Middle frontal gyrus (tissue), 1 donor: Measurements from ENCODE around the gene TBC1D22B.
A peak's percentile ranks its signal among the peaks of the same experiment; 100 is the strongest.
"Not testable (repeated sequence)": the region's sequence is repeated elsewhere in the genome, so short reads cannot be mapped to it uniquely, and the experiment has no call there.

Experiments used
- DNase-seq: peaks from one replicate; pipeline ENCODE4 v3.0.0-alpha.2; 2015; ENCODE audit warnings: low spot score; ENCODE audit errors: extremely low spot score

The TBC1D22B gene

DNA sequence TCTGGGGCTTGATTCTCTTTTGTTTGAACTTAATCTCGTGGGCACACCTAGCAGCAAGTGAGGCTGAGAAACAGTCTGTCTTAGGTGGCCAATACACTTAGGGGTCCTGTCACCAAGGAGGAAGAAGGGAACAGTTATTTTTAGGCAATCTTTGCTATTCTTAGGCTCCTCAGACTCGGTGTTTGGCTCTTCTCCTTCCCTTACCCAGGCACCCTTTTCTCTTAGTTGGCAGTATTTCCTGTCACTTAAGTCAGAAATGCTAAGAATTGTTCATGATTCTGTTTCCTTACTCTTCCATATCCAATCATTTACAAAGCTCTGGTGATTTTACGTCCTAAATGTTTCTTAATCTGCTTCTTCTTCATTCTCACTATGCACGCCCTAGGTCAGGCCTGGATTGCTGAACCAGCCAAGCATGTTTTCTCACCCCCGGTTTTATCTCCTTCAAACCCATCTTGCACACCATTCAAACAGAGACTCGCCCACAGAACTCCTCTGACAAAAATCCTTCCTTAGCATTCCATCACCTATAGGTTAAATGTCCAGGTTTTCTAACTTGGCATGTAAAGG, 45.6 kb downstream of the TBC1D22B start:
- DNase-seq = no peak

DNA sequence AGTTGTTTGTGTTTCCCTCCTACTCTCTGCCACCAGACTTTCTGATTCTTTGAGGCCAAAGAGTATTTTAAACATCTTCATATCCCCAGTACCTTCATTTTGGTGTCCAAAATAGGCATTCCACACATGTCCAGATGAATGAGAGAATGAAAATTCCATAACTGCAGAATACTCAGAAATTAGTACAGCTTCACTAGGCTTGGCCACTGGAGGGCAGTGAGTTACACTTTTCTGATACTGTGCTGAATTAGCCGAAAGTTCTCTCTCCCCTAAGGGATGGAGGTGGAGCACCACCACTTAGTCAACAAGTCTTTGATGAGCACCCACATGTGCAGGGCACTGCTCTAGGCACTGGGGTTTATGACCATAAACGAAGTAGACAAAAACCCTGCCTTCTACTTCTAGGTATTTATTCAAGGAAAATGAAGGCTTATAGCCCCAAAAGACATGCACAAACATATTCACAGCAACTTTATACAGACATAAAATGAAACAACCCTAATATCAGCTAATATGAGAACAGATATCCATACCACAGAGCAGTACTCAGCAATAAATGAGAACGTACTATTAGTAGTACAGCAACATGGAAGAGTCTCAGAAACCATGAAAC, 46.4 kb downstream of the TBC1D22B start:
- peak; percentile 36 for DNase-seq

DNA sequence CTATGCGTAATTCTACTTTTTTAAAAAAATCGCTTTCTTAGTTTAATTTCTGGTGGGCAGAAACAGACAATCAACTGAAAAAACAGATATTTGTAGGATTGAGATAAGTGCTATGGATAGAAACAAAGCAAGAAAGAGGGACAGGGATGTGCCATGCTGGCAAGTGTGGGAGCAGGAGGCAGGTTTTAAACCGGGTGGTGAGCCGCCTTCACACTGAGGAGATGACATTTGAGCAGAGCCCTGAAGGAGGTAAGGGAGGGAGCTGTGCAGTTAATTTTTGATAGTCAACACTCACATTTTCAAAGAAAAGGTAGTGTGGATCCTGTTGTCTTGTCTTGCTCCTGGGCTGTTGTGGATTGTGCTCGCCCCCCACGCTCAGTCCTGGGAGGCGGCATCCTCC, 47.2 kb downstream of the TBC1D22B start:
- DNase-seq = no peak

DNA sequence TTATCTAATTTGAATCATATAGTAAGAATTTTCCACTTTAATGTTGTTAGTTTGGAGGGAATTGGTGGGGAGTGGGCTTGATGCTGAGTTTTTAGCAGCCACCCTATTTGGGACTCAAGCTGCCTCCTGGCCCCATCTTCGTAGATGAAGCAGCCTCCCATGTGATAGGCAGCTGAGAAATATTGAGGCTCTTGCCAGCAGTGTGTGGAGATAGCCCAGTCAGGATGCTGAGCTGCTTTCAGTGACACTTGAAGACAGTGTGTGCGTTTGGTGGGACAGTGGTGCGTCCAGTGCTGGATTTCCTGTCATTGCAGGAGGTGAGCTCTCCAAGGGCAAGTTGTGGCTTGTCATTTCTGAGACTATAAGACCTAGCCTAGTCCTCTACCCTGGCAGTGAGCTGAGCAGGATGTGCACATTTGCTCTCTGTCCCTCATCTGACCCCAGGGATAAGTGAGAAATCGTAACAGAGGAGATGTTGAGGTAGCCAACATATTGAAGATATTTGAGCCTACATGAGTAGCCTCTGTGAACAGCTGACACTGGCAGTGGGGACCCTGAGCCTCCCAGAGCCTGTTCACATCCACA, 48.4 kb downstream of the TBC1D22B start:
- no peak for DNase-seq

DNA sequence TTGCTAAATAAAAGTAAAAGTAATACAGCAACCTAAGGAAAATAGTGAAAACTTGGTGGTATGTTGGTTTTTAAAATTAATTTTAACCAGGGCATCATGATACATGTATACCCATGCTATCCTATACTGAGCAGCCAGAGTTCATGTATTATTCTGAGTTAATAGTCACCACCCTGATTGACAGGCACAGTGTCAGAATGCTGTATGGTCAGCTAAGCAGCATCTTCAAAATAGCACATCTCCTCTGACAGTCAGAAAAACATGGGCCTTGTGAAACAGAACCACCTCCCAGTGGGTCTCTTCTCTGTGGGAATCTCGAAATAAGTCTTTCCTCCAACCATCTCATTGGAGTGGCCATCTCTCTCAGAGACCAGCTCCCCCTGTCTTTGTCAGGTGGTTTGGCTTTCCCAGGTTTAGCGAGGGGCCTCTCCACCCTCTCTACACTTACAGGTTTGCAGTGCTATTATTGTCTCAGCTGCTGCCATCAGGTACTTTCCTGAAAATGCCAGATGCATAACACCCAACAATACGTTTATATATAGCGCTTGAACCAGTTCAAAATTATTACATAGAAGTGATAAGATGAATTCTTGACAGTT, 49.2 kb downstream of the TBC1D22B start:
- no peak for DNase-seq

DNA sequence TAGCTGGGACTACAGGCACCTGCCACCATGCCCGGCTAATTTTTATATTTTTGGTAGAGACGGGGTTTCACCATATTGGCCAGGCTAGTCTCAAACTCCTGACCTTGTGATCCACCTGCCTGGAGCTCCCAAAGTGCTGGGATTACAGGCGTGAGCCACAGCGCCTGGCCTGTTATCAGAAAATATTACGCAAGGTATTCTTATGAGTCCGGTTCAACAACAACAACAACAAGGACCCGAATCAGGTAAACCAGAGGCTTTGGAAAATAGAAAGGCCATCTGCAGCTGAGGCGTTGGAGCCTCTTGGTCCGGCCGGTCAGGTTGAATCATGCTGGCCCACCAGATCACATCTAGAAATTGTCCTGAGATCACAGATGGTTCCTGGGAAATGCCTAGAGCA, 49.9 kb downstream of the TBC1D22B start:
- not testable (repeated sequence) for DNase-seq

DNA sequence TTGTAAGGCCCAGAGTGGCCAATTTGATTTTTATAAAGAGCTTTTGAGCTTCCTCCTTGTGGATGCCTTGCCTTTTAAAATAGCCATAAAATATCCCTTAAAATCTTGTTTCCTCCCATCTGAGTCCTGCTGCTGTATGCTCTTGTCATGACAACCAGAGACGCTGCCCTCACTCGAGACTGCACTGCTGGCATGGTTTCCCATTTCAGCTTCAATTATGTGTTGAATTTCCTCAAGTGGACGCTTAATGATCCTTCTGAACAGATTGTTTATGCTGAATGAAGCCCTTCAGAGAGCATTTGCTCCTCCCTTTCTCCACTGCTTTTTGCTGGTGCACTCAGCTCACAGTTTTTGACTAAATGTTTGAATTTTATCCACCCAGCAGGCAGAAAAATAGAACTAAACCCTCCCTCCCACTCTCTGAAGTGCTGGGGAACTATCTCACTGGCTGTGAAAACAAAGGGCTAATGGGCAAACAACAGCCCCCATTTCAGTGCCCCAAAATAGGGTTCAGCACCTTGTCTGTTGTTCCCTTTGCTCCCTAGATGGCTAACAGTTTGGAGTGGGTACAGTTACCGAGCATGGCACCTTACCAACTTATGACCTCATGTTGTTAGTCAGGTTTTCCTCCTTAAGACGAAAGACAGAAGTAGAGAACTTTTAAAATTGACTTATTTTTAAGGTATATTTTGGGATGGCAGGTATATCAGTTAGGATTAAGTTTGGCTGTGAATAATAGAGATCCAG, 50.7 kb downstream of the TBC1D22B start:
- DNase-seq = no peak

DNA sequence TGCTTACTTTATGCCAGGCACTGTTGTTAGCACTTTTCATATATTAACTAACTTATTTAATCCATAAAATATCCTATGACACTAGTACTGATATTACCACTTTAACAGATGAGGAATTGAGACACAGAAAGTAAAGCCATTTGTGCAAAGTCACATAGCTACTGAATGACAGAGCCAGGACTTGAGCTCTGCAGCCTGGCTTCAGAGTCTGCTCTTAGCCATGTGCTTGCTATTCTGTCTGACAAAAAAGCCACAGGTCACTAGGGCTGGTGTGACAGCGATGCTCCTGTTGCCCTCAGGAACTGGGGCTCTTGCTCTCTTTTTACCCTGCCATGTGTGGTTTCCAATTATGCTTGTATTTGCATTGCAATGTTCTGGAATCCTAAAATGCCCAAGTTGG, 51.5 kb downstream of the TBC1D22B start:
- no peak for DNase-seq

DNA sequence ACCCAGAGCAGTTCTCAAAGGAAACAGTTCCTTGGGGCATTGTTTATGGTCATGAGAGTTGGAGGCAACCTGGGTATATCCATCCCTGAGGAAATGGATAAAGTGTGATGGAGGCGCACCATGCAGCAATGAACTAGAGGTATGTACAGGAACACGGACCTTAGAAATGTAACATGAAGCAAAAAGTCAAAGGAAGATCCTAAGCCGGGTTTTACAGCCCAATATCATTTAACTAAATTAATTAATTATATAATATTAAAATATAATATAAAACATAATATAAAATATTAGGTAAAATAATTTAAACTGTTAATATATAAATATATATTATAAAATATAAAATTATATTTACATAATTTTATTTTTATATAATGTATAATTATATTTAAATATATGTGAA, 52.1 kb downstream of the TBC1D22B start:
- no peak for DNase-seq

DNA sequence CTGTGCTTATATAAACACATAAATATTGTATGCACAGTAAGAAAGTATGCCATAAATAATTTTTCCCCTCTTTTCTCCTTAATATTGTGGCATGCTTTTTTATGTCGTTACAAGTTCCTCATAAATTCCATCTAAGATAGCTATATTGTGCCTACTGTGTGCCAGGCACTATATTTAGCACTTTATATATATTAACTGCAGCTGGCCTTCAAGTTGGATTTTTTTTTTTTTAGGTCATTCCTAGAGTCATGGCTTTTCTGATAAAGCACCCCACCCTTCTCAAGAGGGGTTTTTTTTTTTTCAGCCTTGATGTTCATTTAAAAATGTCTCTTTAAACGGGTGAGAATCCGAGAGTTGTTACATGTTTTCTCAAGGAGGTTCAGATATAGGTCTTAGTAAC, 53.4 kb downstream of the TBC1D22B start:
- DNase-seq = no peak

DNA sequence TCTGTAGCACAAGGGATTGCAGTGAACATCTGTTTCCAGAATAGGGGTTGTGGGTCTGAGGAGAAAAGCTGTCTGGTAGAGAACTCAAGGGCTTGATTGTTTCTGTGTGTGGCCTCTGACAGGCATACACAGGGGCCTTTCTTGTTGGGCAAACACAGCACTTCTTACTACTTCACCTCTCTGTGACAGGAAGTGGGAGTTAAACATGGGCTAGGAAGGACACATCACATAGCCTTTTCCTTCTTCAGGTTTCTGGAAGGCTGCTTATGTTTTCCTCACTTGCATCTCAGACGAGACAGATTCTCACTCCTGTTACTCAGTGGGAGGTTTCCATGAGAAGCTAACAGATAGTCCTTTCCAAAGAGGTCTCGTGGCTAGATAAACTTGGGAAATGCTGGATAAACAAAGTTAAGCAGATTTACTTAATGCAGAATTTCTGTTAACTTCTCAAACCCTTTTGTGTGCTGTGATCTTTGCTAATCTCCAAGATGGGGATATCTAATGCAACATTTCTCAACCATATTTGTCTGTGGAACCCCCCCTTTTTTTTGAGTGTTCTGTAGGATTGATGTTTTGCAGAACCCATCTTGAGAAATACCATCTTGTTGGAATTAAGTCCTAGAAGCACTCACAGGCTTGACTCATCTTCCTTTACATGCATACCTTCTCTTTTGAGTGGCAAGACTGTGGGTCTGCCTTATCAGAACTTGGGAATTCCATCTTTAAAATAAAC, 54.3 kb downstream of the TBC1D22B start:
- no peak for DNase-seq

DNA sequence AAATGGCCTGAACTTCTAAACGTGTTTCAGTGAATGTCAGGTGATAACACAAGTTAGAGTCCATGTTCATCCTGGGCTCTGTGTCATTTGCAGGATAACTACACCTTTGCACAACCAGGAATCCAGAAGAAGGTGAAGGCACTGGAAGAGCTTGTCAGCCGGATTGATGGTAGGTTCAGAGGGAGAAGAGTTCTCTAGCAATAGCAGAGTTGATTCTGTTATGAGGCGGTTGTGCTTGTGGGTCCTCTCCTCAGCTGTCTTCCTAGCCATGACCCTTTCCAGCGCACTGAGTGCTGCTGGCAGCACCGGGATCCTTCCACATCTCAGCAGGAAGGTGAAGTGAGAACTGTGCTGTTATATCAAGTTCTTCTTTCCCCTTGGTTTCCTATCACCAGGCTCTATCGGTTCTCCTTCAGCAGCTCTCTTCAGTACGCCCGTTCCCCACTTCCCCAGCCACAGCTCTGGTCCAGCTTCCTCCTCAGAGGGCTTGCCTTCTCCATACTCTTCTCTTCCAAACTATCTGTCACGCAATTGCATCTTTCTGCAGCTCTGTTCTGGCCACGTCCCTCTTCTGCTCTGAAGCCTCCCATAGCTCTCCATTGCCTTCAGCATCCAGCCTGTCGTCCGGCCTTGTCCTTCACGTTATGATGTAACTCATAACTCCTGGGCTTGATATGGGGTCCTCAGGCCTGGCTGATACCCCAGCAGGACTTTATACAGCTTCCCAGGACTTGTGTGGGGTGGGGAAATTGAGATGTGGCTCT, 56.3 kb downstream of the TBC1D22B start:
- DNase-seq = no peak

DNA sequence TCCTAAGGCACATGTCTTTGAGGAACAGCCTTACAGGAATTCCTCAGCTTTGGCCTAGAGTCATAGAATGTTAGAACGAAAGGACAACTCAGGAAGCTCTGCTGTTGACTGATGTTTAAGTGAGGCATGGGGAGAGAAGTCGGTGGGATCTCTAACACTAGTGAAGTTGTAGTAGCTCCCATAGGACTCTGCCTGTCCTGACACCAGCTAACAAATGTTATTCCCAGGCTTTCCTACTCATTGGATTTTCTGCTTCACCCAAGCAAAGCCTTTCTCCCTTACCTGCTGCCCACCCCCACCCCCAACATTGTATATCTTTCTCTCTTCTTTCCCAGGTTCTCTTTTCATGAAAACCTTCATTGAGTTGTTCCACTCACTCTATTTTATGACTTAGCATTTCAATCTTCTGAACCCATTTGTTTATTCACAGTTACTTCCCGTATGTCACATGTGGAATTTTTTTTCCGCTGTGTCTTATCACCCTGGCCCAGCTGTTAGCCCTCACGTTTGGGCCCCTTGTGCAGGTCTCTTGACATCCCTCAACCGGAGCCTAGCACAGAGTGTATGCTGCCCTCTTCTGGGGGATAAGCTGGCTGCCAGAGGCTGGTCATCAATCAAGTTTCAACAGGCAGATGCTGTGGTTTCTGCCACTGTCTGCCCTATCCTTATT, 57.0 kb downstream of the TBC1D22B start:
- DNase-seq = no peak

DNA sequence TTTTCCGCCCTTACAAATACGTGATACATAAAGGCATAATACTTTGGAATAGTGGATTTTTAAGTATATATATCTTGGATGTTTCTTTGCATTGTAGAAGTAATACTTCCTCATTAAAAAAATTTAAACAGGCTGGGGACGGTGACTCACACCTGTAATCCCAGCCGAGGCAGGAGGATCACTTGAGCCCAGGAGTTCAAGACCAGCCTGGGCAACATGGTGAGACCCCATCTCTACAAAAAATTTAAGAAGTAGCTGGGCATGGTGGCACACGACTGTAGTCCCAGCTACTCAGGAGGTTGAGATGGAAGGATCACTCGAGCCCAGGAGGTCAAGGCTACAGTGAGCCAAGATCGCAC, 57.6 kb downstream of the TBC1D22B start:
- DNase-seq = no peak

DNA sequence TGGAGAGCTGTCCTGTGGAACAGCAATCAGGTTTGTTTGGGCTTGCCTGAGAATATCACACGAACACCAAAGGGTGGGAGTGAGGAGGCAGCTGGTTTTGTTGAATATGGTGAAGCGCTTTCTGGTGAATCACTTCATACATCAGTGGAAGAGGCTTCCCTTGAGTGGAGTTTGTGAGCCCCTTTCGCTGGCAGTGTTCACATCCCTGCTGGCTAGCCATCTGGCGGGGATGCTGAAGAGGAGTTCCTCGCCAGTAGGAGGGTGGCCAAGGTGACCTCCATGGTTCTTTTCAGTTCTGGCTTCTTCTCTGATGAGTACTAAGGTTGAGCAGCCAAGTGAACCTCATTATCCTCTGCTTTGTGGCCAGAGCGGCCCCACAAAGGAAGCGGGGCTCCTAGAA, 58.5 kb downstream of the TBC1D22B start:
- DNase-seq = no peak

DNA sequence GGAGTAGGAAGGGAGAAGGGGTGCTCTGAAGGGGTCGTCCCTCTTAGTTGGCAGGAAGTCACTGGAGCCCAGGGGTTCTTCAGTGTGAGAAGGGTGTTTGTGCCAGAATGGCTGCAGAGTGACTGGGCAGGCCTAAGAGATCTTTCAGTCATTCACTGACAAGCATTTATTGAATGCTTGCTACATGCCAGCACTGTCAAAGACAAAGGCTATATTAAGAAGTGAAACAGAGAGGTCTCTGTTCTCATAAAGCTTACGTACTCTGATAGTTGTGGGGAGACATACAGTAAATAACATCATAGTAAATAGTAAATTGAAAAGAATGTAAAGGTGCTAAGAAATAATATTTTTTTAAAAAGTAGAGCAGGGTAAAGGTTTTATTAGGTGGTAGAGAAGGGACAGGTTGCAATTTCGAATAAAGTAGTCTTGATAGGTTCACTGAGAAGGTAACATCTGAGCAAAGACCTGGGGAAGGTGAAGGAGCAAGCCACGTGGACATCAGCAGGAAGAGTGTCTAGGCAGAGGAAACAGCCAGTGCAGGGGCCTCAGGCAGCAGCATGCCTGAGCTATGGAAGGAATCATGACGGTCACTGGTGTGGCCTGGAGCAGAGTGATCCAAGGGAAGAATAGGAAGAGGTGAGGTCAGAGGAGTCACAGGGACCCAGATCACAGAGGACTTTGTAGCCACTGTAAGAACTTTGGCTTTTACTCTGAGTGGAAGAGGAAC, 59.9 kb downstream of the TBC1D22B start:
- no peak for DNase-seq

DNA sequence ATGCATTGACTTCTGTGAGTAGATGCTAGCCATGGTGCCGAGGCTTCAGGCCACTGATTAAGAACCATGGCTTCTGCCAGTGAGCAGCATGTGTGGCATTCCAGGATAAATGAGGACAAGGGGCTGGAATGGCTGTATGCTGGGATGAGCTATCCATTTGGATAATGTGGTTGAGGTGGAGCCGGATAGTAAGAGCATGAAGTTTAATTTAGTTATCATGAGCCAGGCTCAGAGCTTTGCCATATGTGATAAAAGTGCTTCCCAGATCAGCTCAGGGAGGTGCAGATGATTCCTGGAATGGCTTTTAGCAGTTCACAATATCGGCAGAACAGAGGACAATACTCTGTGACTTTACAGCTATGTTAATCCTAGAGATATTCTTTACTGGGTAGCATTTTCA, 61.6 kb downstream of the TBC1D22B start:
- no peak for DNase-seq

DNA sequence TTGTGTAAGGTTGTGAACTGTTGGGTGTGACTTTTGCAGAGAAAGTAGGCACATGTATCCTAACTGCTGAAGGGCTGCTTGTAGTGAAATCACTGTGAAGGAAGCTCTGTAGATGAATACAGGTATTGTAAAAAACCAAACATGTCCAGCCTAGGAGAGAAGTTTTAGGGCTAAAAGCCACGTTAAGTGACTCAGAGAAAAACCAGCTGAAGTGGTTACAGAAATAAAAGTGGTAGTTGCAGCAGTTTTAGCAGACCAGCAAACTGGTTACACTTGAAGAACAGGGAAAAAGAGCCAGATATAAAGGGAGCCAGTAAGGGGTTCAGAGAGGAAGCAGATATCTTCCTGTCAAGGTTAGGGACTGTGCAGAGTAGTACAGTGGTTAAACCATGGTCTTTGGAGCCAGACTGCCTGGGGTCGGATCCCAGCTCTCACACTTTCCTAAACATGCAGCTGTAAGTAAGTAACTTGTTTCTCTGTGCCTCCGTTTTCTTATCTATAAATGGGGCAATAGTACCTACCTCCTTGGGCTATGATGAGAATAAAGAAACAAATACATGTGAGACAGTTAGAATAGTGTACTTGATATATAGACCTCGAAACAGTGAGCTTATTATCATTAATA, 62.4 kb downstream of the TBC1D22B start:
- DNase-seq = no peak

DNA sequence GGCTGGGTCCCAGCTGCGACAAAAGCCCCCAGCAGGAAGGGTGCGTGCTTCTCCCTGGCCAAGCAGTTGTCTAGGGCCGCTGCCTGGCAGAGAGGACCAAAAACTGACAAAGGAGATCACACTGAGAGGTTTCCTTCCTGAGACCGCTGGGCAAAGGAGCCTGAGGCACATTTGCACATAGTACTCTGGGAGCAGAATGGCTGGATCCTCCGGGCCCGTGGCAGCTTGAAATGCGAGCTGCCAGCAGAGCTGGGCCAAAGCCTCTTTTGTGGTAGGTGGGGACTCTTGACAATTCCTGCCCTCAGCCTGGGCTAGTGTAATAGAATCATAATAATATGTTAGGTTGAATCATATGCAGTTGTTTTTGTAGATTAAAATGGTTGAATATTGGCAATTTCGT, 63.1 kb downstream of the TBC1D22B start:
- DNase-seq = no peak
